T-helper 1 cell treated with Interleukin-12 subunit alpha and Interleukin-12 subunit beta and Interleukin-4 antibody, amounts not matched to agents 30 μg/mL and 1 μg/mL, for 36 hours (primary cell): Measurements from ENCODE around the gene NF1.
"Not testable (repeated sequence)": the region's sequence is repeated elsewhere in the genome, so short reads cannot be mapped to it uniquely, and the experiment has no call there.

ENCODE experiments used
- H3K27ac Mint-ChIP-seq: one replicate; pipeline ENCODE4 v1.8.0; 2021; ENCODE audit warnings: mild to moderate bottlenecking, mixed read lengths
- H3K27me3 Mint-ChIP-seq: one replicate; pipeline ENCODE4 v1.8.0; 2021; ENCODE audit warnings: low read depth, mixed read lengths
- H3K36me3 Mint-ChIP-seq: one replicate; pipeline ENCODE4 v1.8.0; 2021; ENCODE audit warnings: low read depth, mixed read lengths
- H3K4me1 Mint-ChIP-seq: one replicate; pipeline ENCODE4 v1.8.0; 2021; ENCODE audit warnings: low read depth, mixed read lengths
- H3K4me3 Mint-ChIP-seq: one replicate; pipeline ENCODE4 v1.8.0; 2021; ENCODE audit warnings: mild to moderate bottlenecking, moderate library complexity, mixed read lengths
- H3K9me3 Mint-ChIP-seq: one replicate; pipeline ENCODE4 v1.8.0; 2021; ENCODE audit warnings: mixed read lengths

NF1 gene

GRCh38 chr17:31374094-31374447 lies 279.3 kb downstream of the NF1 start:
- Mint-ChIP-seq H3K4me3 (no peak overlapping the region), H3K27me3 (no peaks in the 10 kb centered on the region), H3K36me3 (peaks cover 4% of the 10 kb centered on the region), H3K4me1 (peaks cover 9% of the 10 kb centered on the region), H3K9me3 (no peaks in the 10 kb centered on the region), H3K27ac (no peak overlapping the region)

DNA sequence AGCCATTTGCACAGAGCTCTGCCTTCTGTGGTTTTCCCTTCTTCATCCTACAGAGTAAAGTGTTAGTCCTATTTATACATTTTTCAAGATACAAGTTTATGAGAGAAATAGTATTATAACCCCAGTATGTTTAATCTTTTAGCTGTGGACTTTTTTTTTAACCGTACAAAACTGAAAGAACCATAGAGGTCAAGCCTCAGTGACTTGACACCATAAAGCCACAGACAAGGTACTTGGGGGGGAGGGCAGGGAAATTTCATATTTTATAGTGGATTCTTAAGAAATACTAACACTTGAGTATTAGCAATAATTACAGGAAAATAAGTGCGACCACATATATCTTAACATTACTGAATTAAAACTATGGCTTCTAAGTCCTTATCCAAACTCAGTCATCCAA lies 279.7 kb downstream of the NF1 start:
- H3K4me3 Mint-ChIP-seq, result no peak overlapping the region
- H3K9me3 Mint-ChIP-seq, result no peaks in the 10 kb centered on the region
- H3K27me3 Mint-ChIP-seq, result no peaks in the 10 kb centered on the region
- peaks cover 4% of the 10 kb centered on the region for H3K36me3 Mint-ChIP-seq
- no peak overlapping the region for H3K27ac Mint-ChIP-seq
- H3K4me1 Mint-ChIP-seq, result peaks cover 9% of the 10 kb centered on the region

DNA sequence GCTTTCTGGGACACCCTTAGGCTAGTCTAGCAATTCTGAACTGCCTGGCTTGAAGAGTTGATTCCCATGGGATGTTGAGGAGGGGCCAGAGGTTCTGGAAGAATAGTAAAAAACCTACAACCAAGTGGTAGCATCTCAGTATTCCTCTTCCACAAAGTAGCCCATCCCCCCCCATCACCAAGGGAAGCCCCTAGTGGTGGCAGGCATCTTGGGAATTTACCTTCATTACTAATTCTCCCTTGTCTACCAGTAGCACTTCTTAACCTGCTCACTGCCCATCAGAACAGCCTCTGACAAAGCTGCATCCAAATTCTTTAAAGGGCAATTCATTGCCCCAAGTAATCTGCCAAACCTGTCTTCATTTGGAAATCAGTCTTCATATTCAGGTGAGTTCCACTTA lies 283.9 kb downstream of the NF1 start:
- H3K9me3 Mint-ChIP-seq, result no peaks in the 10 kb centered on the region
- H3K4me3 Mint-ChIP-seq, result no peak overlapping the region
- H3K36me3 Mint-ChIP-seq, result peaks cover 2% of the 10 kb centered on the region
- no peaks in the 10 kb centered on the region for H3K27me3 Mint-ChIP-seq
- H3K4me1 Mint-ChIP-seq, result no peaks in the 10 kb centered on the region
- H3K27ac Mint-ChIP-seq, result no peak overlapping the region

- H3K27ac Mint-ChIP-seq, result no peak overlapping the region
- H3K36me3 Mint-ChIP-seq, result no peaks in the 10 kb centered on the region
- no peaks in the 10 kb centered on the region for H3K9me3 Mint-ChIP-seq
Observed at GRCh38 chr17:31379597-31380205, 284.9 kb downstream of the NF1 start.

DNA sequence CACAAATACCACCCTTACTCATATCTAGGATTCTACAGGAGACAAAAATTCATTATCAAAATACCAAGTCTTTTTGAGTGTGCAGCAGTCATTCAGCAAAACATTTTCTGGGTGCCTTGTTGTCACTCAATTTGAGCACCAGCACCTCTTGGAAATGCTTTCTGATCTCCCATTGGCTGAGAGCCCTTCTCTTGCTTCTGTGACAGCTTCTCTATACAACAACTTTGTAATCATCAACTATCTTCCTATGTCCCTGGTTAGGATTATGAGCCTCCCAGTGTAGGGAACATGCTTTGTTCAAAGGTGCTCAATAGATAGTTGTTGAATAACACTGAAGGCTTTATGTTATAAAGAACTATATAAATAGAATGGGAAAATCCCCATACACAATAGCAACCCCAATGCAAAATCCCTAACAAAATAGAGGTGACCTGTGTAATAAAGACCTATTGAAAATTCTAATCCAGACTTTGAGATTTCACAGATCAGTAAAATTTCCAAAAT lies 286.4 kb downstream of the NF1 start:
- Mint-ChIP-seq H3K27me3 (no peaks in the 10 kb centered on the region), H3K36me3 (no peaks in the 10 kb centered on the region), H3K27ac (no peak overlapping the region), H3K4me3 (no peak overlapping the region), H3K4me1 (no peaks in the 10 kb centered on the region), H3K9me3 (no peaks in the 10 kb centered on the region)

More at GRCh38 chr17:31379597-31380205, 284.9 kb downstream of the NF1 start:
- no peaks in the 10 kb centered on the region for H3K27me3 Mint-ChIP-seq
- no peaks in the 10 kb centered on the region for H3K4me1 Mint-ChIP-seq
- H3K4me3 Mint-ChIP-seq, result no peak overlapping the region

GRCh38 chr17:31382668-31383275 lies 288.0 kb downstream of the NF1 start:
- not testable (repeated sequence) for H3K9me3 Mint-ChIP-seq, H3K4me1 Mint-ChIP-seq, H3K4me3 Mint-ChIP-seq, H3K27ac Mint-ChIP-seq, H3K36me3 Mint-ChIP-seq, H3K27me3 Mint-ChIP-seq

GRCh38 chr17:31383488-31383887 lies 288.7 kb downstream of the NF1 start:
- H3K27ac Mint-ChIP-seq, H3K9me3 Mint-ChIP-seq, H3K4me3 Mint-ChIP-seq, H3K4me1 Mint-ChIP-seq, H3K36me3 Mint-ChIP-seq, H3K27me3 Mint-ChIP-seq: not testable (repeated sequence)

DNA sequence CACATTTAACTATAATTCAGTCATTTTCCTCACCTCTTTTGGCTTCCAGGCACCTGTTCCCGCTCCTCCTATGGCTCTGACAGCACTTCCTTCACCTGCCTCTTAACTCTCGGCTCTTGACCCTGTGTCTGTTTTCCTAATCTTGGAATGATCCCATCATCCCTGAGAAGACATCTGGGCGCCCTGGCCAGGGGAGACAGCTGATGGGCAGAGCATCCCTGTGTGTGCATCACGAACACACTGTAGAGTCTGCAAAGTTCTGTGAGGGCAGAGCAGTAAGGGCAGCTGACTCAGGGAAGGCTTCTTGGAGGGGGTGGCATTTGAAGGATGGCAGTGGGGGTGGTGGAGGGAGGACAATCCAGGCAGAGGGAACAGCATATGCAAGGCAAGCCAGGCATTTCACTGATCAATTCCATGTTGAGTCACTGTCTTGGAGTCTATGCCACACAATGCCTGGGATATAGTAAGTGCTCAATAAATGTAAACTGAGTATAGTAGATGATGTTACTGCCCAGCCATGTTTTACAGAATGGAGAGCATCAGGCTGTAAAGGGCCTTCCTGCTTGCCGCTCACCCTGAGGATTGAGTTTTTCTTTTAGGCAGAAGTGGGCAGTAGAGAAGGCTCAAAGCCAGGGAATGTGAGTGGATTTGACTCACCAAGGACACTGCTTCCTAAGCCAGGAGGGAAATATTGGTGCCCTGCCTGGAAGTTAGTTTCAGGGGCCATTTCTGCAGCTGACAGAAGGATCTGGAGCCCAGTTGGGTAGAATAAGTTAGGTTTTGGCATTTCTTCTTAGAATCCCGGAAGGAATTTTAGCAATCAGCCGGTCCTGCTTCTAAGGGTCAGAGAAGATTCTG lies 290.9 kb downstream of the NF1 start:
- peaks cover 25% of the 10 kb centered on the region for H3K27me3 Mint-ChIP-seq
- no peaks in the 10 kb centered on the region for H3K36me3 Mint-ChIP-seq
- peaks cover 3% of the 10 kb centered on the region for H3K4me1 Mint-ChIP-seq
- no peak overlapping the region for H3K4me3 Mint-ChIP-seq
- no peaks in the 10 kb centered on the region for H3K9me3 Mint-ChIP-seq
- no peak overlapping the region for H3K27ac Mint-ChIP-seq

GRCh38 chr17:31386542-31387075 lies 291.8 kb downstream of the NF1 start:
- Mint-ChIP-seq H3K36me3 (no peaks in the 10 kb centered on the region), H3K9me3 (no peaks in the 10 kb centered on the region), H3K4me1 (peaks cover 3% of the 10 kb centered on the region), H3K27me3 (peaks cover 29% of the 10 kb centered on the region), H3K4me3 (no peak overlapping the region), H3K27ac (no peak overlapping the region)

DNA sequence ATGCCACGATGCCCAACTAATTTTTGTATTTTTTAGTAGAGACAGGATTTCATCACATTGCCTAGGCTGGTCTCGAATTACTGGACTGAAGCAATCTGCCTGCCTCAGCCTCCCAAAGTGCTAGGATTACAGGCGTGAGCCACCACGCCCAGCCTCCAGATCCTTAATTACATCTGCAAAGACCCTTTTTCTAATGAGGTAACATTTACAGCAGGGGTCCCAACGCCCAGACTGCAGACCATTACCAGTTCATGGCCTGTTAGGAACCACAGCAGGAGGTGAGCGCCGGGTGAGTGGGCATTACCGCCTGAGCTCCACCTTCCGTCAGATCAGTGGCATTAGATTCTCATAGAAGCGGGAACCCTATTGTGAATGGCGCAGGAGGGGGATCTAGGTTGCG lies 292.7 kb downstream of the NF1 start:
- Mint-ChIP-seq H3K27me3 (peaks cover 33% of the 10 kb centered on the region), H3K9me3 (no peaks in the 10 kb centered on the region), H3K4me3 (no peak overlapping the region), H3K27ac (no peak overlapping the region), H3K4me1 (peaks cover 4% of the 10 kb centered on the region), H3K36me3 (no peaks in the 10 kb centered on the region)

- Mint-ChIP-seq H3K36me3 (no peaks in the 10 kb centered on the region), H3K9me3 (no peaks in the 10 kb centered on the region), H3K27me3 (peaks cover 42% of the 10 kb centered on the region), H3K4me1 (peaks cover 5% of the 10 kb centered on the region), H3K4me3 (no peak overlapping the region), H3K27ac (no peak overlapping the region)
Observed at GRCh38 chr17:31388351-31388750, 293.6 kb downstream of the NF1 start.

- Mint-ChIP-seq H3K9me3 (no peaks in the 10 kb centered on the region), H3K27ac (no peak overlapping the region), H3K36me3 (no peaks in the 10 kb centered on the region), H3K4me1 (peaks cover 5% of the 10 kb centered on the region), H3K4me3 (no peak overlapping the region), H3K27me3 (peaks cover 47% of the 10 kb centered on the region)
Observed at GRCh38 chr17:31388770-31389656, 294.2 kb downstream of the NF1 start.

DNA sequence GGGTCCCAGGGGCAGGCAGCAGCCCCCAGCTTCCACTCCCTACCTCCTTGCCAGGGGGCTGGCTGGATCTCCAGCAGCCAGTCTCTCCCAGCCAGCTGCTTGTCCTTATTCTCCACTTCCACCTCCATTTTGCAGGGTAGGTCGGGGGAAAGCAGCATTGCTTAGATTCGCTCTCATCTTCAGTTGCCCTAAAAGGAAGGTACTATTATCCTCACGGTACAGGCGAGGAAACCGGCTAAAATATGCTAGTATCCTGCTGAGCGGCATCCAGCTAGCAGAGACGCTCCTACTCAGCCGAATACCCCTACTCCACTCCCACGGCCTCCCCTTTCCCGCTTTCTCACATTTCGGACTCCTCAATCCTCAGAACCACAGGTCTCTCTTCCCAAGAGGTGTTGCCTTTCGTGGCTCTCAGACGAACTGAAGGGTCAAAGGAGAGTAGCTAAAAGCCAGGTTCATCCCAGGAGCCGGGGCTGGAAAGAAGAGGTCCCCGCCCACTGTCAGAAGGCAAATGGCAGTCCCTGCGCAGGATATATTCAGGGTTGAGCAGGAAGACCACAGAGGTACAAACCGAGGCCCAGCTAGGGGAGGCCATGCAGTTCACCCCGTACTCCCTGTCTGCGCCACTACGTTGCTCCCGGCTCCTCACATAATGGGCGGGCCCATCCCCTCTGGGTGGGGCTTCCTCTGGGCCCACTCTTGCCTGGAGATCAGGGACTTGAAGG lies 295.0 kb downstream of the NF1 start:
- Mint-ChIP-seq H3K4me3 (peak overlapping the region; percentile 60), H3K36me3 (no peaks in the 10 kb centered on the region), H3K4me1 (peaks cover 5% of the 10 kb centered on the region), H3K27me3 (peaks cover 53% of the 10 kb centered on the region), H3K9me3 (no peaks in the 10 kb centered on the region), H3K27ac (no peak overlapping the region)

GRCh38 chr17:31390426-31390747 lies 295.6 kb downstream of the NF1 start:
- Mint-ChIP-seq H3K27me3 (peaks cover 53% of the 10 kb centered on the region), H3K36me3 (no peaks in the 10 kb centered on the region), H3K27ac (no peak overlapping the region), H3K9me3 (no peaks in the 10 kb centered on the region), H3K4me3 (peak overlapping the region; percentile 60), H3K4me1 (peaks cover 5% of the 10 kb centered on the region)
